HepG2 (cell line): ENCODE data around the gene ATP6V0A1. TPM values are rescaled to one million over a fixed set of nuclear protein-coding genes. Genes with fewer than 3 reads are reported as not detected.
A peak's percentile ranks its signal among the peaks of the same experiment; 100 is the strongest.

Experiments
- ARNT2 ChIP-seq: sonication (generic); formaldehyde crosslinking; IDR thresholded peaks from 2 replicates; pipeline ENCODE4 v1.8.0; 2022; ENCODE audit warnings: mild to moderate bottlenecking, low read depth, missing genetic modification reagents, moderate library complexity
- ARNTL ChIP-seq: sonication (generic); formaldehyde crosslinking; IDR thresholded peaks from 2 replicates; pipeline ENCODE4 v1.4.0; 2020; ENCODE audit warnings: mild to moderate bottlenecking, missing genetic modification reagents
- GZF1 ChIP-seq: sonication (generic); formaldehyde crosslinking; IDR thresholded peaks from 2 replicates; pipeline ENCODE4 v1.5.1; 2020; ENCODE audit warnings: mild to moderate bottlenecking, missing genetic modification reagents
- HDAC1 ChIP-seq: sonication (generic); formaldehyde crosslinking; IDR thresholded peaks from 2 replicates; pipeline ENCODE4 v1.5.1; 2020; ENCODE audit warnings: mild to moderate bottlenecking, missing genetic modification reagents
- JUN ChIP-seq: sonication (generic); formaldehyde crosslinking; IDR thresholded peaks from 2 replicates; pipeline ENCODE4 v1.4.0; 2020; ENCODE audit warnings: mild to moderate bottlenecking, missing genetic modification reagents
- KDM1A ChIP-seq: IDR thresholded peaks from 2 replicates; pipeline ENCODE4 v1.6.1; 2016; ENCODE audit warnings: missing compliant biosample characterization
- SETDB1 ChIP-seq: sonication (generic); formaldehyde crosslinking; IDR thresholded peaks from 2 replicates; pipeline ENCODE4 v1.5.1; 2020; ENCODE audit warnings: missing genetic modification reagents, mild to moderate bottlenecking, borderline replicate concordance
- TBL1XR1 ChIP-seq: fragments of 150-350 bp; IDR thresholded peaks from 2 replicates; pipeline ENCODE4 v1.6.1; 2014; ENCODE audit warnings: borderline replicate concordance, low read length; ENCODE audit not compliant: partially characterized antibody
- TOPORS ChIP-seq: sonication (generic); formaldehyde crosslinking; IDR thresholded peaks from 2 replicates; pipeline ENCODE4 v1.8.0; 2023; ENCODE audit warnings: mild to moderate bottlenecking, missing genetic modification reagents
- ZFP82 ChIP-seq: sonication (generic); formaldehyde crosslinking; IDR thresholded peaks from 2 replicates; pipeline ENCODE4 v1.5.1; 2020; ENCODE audit warnings: mild to moderate bottlenecking, missing genetic modification reagents, borderline replicate concordance
- ZNF230 ChIP-seq: sonication (generic); formaldehyde crosslinking; IDR thresholded peaks from 2 replicates; pipeline ENCODE4 v1.4.0; 2020; ENCODE audit warnings: mild to moderate bottlenecking, missing genetic modification reagents
- ZNF329 ChIP-seq: sonication (generic); formaldehyde crosslinking; IDR thresholded peaks from 2 replicates; pipeline ENCODE4 v1.9.0; 2021; ENCODE audit warnings: low read depth, mild to moderate bottlenecking, missing genetic modification reagents
- ZNF598 ChIP-seq: sonication (generic); formaldehyde crosslinking; IDR thresholded peaks from 2 replicates; pipeline ENCODE4 v1.5.1; 2020; ENCODE audit warnings: mild to moderate bottlenecking, missing genetic modification reagents, borderline replicate concordance
- ZNF607 ChIP-seq: sonication (generic); formaldehyde crosslinking; IDR thresholded peaks from 2 replicates; pipeline ENCODE4 v1.5.1; 2020; ENCODE audit warnings: missing genetic modification reagents, mild to moderate bottlenecking, borderline replicate concordance
- ZNF713 ChIP-seq: sonication (generic); formaldehyde crosslinking; IDR thresholded peaks from 2 replicates; pipeline ENCODE4 v1.4.0; 2020; ENCODE audit warnings: mild to moderate bottlenecking, missing genetic modification reagents
- ZSCAN31 ChIP-seq: sonication (generic); formaldehyde crosslinking; IDR thresholded peaks from 2 replicates; pipeline ENCODE4 v1.5.0; 2020; ENCODE audit warnings: low read depth, mild to moderate bottlenecking, missing genetic modification reagents
- polyA plus RNA-seq, 8 experiments: library from polyadenylated mRNA; depleted of rRNA in 3 of 8; stranded (reverse) in 7 of 8; unstranded in 1 of 8; fragments of >200 nt; fragmentation: Illumina TruSeq in 4 of 8; extraction: Trizol in 4 of 8; gene quantifications; 2 replicates each; pipeline versions ENCODE4 v1.2.1 to v1.2.3, GENCODE V29; 2011 to 2016; ENCODE audit warnings: low read depth in 4 of 8, missing spikeins in 1 of 8, mixed read lengths in 1 of 8; ENCODE audit not compliant: insufficient read depth in 1 of 8
- total RNA-seq, 5 experiments: library from RNA; depleted of rRNA; stranded (reverse); fragments of >200 nt; fragmentation: Illumina TruSeq; extraction: Trizol; gene quantifications; 2 replicates each; pipeline ENCODE4 v1.2.3, GENCODE V29; 2016; ENCODE audit warnings: low read depth in 1 of 5
- TF ChIP-seq, protein P1 (sequence below): sonication (generic); formaldehyde crosslinking; IDR thresholded peaks from 2 replicates; pipeline ENCODE4 v1.8.0; 2022; ENCODE audit warnings: mild to moderate bottlenecking, missing genetic modification reagents, moderate library complexity
- TF ChIP-seq, protein P2 (sequence below): sonication (generic); formaldehyde crosslinking; IDR thresholded peaks from 2 replicates; pipeline ENCODE4 v1.5.0; 2020; ENCODE audit warnings: mild to moderate bottlenecking, missing genetic modification reagents, moderate library complexity
- TF ChIP-seq, protein P3 (sequence below), 2 experiments: sonication (generic) in 1 of 2; formaldehyde crosslinking in 1 of 2; IDR thresholded peaks; 2 replicates each; pipeline versions ENCODE4 v1.4.0 to v1.6.1; 2018 to 2020; ENCODE audit warnings: missing genetic modification reagents in 2 of 2, borderline replicate concordance in 1 of 2, low read depth in 1 of 2, mild to moderate bottlenecking in 1 of 2, missing biosample characterization in 1 of 2
- TF ChIP-seq, protein P4 (sequence below): sonication (generic); formaldehyde crosslinking; IDR thresholded peaks from 2 replicates; pipeline ENCODE4 v1.5.1; 2020; ENCODE audit warnings: missing genetic modification reagents, mild to moderate bottlenecking, borderline replicate concordance

Gene ATP6V0A1
- total and polyA plus RNA-seq, 2 of the 13 experiments (the other 11 are each of a cell fraction or from before 2014, with no cell fraction given), result 27.9 to 54.1 TPM

DNA sequence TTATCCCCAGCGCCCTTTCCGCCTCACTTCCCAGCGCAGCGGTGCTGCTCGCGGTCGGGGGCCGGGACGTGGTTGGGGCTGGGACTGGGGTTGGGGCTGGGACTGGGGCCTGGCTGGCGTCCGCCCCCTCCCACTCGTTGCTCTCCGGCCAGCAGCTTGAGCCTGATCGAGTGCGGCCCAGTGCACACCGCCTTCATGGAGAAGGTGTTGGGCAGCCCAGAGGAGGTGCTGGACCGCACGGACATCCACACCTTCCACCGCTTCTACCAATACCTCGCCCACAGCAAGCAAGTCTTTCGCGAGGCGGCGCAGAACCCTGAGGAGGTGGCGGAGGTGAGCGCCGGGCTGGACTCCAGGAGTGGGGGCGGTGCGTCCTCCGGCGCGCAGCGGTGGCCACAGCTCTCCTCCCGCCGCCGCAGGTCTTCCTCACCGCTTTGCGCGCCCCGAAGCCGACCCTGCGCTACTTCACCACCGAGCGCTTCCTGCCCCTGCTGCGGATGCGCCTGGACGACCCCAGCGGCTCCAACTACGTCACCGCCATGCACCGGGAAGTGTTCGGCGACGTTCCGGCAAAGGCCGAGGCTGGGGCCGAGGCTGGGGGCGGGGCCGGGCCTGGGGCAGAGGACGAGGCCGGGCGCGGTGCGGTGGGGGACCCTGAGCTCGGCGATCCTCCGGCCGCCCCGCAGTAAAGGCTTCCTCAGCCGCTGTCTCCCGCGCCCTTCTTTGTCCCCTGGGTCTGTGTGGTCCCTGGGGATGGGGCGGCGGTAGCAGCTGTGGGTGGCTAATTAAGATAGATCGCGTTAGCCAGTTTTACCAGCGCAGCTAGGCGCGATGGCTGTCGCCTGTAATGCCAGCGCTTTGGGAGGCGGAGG lies 95.8 kb downstream of the ATP6V0A1 start (continued):
- TF ChIP-seq, protein P1, sequence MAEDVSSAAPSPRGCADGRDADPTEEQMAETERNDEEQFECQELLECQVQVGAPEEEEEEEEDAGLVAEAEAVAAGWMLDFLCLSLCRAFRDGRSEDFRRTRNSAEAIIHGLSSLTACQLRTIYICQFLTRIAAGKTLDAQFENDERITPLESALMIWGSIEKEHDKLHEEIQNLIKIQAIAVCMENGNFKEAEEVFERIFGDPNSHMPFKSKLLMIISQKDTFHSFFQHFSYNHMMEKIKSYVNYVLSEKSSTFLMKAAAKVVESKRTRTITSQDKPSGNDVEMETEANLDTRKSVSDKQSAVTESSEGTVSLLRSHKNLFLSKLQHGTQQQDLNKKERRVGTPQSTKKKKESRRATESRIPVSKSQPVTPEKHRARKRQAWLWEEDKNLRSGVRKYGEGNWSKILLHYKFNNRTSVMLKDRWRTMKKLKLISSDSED (CRISPR knock-in tag), result no peak
- TF ChIP-seq SETDB1 (CRISPR knock-in tag) (no peak), GZF1 (CRISPR knock-in tag) (peak; percentile 26; the same call in 1 of the 2 replicates), JUN (peak; percentile 68; the same call in 1 of the 2 replicates), ZNF607 (CRISPR knock-in tag) (peak; percentile 66), ZNF713 (CRISPR knock-in tag) (0 out of 2 replicates have a peak, but pooled peaks have one; percentile 9), ARNT2 (CRISPR knock-in tag) (peak; percentile 83), ZNF230 (CRISPR knock-in tag) (peak; percentile 97), HDAC1 (peak; percentile 99), ZFP82 (peak; percentile 92; the same call in 1 of the 2 replicates), ZNF598 (CRISPR knock-in tag) (no peak; the same call in 1 of the 2 replicates), ZNF329 (CRISPR knock-in tag) (0 out of 2 replicates have a peak, but pooled peaks have one; percentile 57), KDM1A (CRISPR knock-in tag) (no peak), TBL1XR1 (no peak), TOPORS (CRISPR knock-in tag) (no peak; the same call in 1 of the 2 replicates), ARNTL (0 out of 2 replicates have a peak, but pooled peaks have one; percentile 68), ZSCAN31 (CRISPR knock-in tag) (peak; percentile 90)
- TF ChIP-seq, protein P2, sequence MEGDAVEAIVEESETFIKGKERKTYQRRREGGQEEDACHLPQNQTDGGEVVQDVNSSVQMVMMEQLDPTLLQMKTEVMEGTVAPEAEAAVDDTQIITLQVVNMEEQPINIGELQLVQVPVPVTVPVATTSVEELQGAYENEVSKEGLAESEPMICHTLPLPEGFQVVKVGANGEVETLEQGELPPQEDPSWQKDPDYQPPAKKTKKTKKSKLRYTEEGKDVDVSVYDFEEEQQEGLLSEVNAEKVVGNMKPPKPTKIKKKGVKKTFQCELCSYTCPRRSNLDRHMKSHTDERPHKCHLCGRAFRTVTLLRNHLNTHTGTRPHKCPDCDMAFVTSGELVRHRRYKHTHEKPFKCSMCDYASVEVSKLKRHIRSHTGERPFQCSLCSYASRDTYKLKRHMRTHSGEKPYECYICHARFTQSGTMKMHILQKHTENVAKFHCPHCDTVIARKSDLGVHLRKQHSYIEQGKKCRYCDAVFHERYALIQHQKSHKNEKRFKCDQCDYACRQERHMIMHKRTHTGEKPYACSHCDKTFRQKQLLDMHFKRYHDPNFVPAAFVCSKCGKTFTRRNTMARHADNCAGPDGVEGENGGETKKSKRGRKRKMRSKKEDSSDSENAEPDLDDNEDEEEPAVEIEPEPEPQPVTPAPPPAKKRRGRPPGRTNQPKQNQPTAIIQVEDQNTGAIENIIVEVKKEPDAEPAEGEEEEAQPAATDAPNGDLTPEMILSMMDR (CRISPR knock-in tag), result peak; percentile 32
- TF ChIP-seq, protein P3, sequence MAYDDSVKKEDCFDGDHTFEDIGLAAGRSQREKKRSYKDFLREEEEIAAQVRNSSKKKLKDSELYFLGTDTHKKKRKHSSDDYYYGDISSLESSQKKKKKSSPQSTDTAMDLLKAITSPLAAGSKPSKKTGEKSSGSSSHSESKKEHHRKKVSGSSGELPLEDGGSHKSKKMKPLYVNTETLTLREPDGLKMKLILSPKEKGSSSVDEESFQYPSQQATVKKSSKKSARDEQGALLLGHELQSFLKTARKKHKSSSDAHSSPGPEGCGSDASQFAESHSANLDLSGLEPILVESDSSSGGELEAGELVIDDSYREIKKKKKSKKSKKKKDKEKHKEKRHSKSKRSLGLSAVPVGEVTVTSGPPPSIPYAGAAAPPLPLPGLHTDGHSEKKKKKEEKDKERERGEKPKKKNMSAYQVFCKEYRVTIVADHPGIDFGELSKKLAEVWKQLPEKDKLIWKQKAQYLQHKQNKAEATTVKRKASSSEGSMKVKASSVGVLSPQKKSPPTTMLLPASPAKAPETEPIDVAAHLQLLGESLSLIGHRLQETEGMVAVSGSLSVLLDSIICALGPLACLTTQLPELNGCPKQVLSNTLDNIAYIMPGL (CRISPR knock-in tag; IDR thresholded peaks at IDR 0.05; ENCODE audit: borderline replicate concordance in 1 of 2, low read depth in 1 of 2), result peak; percentile 87 to 97; a peak in 3 of 4 replicates
- TF ChIP-seq, protein P4, sequence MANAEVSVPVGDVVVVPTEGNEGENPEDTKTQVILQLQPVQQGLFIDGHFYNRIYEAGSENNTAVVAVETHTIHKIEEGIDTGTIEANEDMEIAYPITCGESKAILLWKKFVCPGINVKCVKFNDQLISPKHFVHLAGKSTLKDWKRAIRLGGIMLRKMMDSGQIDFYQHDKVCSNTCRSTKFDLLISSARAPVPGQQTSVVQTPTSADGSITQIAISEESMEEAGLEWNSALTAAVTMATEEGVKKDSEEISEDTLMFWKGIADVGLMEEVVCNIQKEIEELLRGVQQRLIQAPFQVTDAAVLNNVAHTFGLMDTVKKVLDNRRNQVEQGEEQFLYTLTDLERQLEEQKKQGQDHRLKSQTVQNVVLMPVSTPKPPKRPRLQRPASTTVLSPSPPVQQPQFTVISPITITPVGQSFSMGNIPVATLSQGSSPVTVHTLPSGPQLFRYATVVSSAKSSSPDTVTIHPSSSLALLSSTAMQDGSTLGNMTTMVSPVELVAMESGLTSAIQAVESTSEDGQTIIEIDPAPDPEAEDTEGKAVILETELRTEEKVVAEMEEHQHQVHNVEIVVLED (CRISPR knock-in tag), result peak; percentile 87
